Measurements from ENCODE around the gene PDZD2. TPM values are rescaled to one million over a fixed set of nuclear protein-coding genes. Genes with fewer than 3 reads are reported as not detected.

The PDZD2 gene
- total RNA-seq, 1 experiment from 2014 or later: 23.0 TPM

DNA sequence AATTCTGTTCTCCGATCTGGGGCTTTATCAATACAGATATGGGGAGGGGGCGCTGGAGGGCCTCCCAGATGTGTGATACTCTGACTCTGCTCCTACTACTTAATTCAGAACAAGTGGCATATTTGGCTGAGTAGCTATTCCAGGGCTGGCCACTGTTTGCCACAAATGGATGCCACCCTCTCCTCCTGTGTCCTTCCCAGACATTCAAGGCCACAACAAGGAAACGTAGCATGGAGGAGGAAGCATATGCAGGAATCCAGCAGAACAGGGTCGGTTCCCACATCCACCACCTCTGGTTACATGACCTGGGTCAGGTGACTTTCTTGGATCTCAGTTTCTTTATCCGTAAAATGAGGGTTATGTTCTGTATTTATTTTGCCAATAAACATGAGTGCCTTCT is 404.2 kb downstream of the PDZD2 start:
- no peaks in the 10 kb centered on the region for H3K27me3 Mint-ChIP-seq (ENCODE audit: insufficient read depth, unreplicated experiment)
- no peak for DNase-seq (ENCODE audit: unreplicated experiment)
- peaks cover 32% of the 10 kb centered on the region for H3K36me3 Mint-ChIP-seq (ENCODE audit: insufficient read depth, unreplicated experiment)
- TF ChIP-seq, protein P1, sequence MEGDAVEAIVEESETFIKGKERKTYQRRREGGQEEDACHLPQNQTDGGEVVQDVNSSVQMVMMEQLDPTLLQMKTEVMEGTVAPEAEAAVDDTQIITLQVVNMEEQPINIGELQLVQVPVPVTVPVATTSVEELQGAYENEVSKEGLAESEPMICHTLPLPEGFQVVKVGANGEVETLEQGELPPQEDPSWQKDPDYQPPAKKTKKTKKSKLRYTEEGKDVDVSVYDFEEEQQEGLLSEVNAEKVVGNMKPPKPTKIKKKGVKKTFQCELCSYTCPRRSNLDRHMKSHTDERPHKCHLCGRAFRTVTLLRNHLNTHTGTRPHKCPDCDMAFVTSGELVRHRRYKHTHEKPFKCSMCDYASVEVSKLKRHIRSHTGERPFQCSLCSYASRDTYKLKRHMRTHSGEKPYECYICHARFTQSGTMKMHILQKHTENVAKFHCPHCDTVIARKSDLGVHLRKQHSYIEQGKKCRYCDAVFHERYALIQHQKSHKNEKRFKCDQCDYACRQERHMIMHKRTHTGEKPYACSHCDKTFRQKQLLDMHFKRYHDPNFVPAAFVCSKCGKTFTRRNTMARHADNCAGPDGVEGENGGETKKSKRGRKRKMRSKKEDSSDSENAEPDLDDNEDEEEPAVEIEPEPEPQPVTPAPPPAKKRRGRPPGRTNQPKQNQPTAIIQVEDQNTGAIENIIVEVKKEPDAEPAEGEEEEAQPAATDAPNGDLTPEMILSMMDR (IDR thresholded peaks at IDR 0.05; ENCODE audit: unreplicated experiment): no peak
- BruUV-seq (replicated peaks): no TSS peak
- H3K4me3 Mint-ChIP-seq (ENCODE audit: unreplicated experiment): no peak overlapping the region
- ChIA-PET CTCF (interaction anchor here (0.6 kb wide), 1 partner anchor 226 kb away, joined by 3 read pairs; no protein-coding TSS in a partner anchor), POLR2A (no interaction called here)
- intact Hi-C loops (cut with micrococcal nuclease): no loop called here
- H3K9me3 Mint-ChIP-seq (ENCODE audit: unreplicated experiment): no peaks in the 10 kb centered on the region
- H3K4me1 Mint-ChIP-seq (ENCODE audit: insufficient read depth, unreplicated experiment): peaks cover 24% of the 10 kb centered on the region
- H3K27ac Mint-ChIP-seq (ENCODE audit: low read depth, unreplicated experiment): peak overlapping the region; percentile 32

DNA sequence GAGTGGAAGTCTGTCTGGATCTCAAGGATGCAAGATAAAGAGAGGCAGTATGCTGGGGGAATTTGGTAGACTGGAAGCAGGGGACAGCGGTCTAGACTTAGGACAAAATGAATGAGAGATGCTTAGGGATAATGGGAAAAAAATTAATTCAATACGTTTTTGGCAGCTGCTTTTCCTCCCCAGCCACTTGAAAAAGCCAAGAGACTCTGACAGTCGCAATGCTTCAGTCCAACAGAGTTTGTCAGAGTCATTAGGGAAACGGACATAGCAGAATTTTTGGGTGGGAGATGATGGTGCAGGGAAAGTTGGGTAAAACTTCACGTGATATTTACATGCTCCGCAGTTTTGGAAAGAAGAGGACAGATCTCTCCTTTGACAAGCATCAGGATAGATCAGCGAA is 405.5 kb downstream of the PDZD2 start:
- Mint-ChIP-seq H3K27me3 (ENCODE audit: insufficient read depth, unreplicated experiment) (no peaks in the 10 kb centered on the region), H3K9me3 (ENCODE audit: unreplicated experiment) (no peaks in the 10 kb centered on the region), H3K4me1 (ENCODE audit: insufficient read depth, unreplicated experiment) (peaks cover 24% of the 10 kb centered on the region), H3K27ac (ENCODE audit: low read depth, unreplicated experiment) (no peak overlapping the region), H3K36me3 (ENCODE audit: insufficient read depth, unreplicated experiment) (peaks cover 24% of the 10 kb centered on the region), H3K4me3 (ENCODE audit: unreplicated experiment) (no peak overlapping the region)
- no TSS peak for BruUV-seq (replicated peaks)
- CTCF ChIA-PET: interaction anchor here (0.8 to 1.4 kb wide), 2 partner anchors 9 to 48 kb away, joined by 4 to 5 read pairs; no protein-coding TSS in a partner anchor
- no peak for DNase-seq (ENCODE audit: unreplicated experiment)
- POLR2A ChIA-PET: interaction anchor here (1.2 to 2.3 kb wide), 7 partner anchors 9 to 106 kb away, joined by 3 to 14 read pairs (median 5); no protein-coding TSS in a partner anchor
- intact Hi-C loops (cut with micrococcal nuclease): no loop called here
- TF ChIP-seq, protein P1 (IDR thresholded peaks at IDR 0.05; ENCODE audit: unreplicated experiment): no peak

DNA sequence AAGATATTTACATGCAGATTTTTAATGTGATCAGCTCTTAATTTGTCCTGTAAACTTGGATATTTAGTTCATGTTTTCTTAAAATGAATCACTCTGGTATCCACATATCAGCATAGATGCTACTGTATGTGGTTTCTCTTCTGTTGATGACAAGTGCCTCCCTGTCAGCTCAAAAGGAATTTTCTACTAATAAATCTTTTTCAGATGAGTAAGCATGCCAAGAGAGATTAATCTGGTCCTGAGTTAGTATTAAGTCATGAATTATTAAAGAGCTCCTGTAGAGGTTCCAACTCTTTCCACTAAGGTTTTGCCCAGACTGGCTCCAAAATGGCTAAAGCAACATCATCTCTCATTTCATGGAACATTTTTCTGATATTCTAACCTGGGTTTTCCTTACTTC is 406.0 kb downstream of the PDZD2 start:
- BruUV-seq (replicated peaks): no TSS peak
- no peaks in the 10 kb centered on the region for H3K9me3 Mint-ChIP-seq (ENCODE audit: unreplicated experiment)
- H3K27ac Mint-ChIP-seq (ENCODE audit: low read depth, unreplicated experiment): peak overlapping the region; percentile 49
- H3K4me3 Mint-ChIP-seq (ENCODE audit: unreplicated experiment): no peak overlapping the region
- intact Hi-C loops (cut with micrococcal nuclease): no loop called here
- ChIA-PET POLR2A (interaction anchor here (0.7 to 2.3 kb wide), 9 partner anchors 10 to 109 kb away, joined by 3 to 14 read pairs (median 5); no protein-coding TSS in a partner anchor), CTCF (interaction anchor here (0.6 to 1.4 kb wide), 4 partner anchors 10 to 96 kb away, joined by 3 to 5 read pairs (median 4); no protein-coding TSS in a partner anchor)
- peak; percentile 27 for DNase-seq (ENCODE audit: unreplicated experiment)
- peaks cover 24% of the 10 kb centered on the region for H3K4me1 Mint-ChIP-seq (ENCODE audit: insufficient read depth, unreplicated experiment)
- TF ChIP-seq, protein P1 (IDR thresholded peaks at IDR 0.05; ENCODE audit: unreplicated experiment): no peak
- H3K27me3 Mint-ChIP-seq (ENCODE audit: insufficient read depth, unreplicated experiment): no peaks in the 10 kb centered on the region
- H3K36me3 Mint-ChIP-seq (ENCODE audit: insufficient read depth, unreplicated experiment): peaks cover 24% of the 10 kb centered on the region

DNA sequence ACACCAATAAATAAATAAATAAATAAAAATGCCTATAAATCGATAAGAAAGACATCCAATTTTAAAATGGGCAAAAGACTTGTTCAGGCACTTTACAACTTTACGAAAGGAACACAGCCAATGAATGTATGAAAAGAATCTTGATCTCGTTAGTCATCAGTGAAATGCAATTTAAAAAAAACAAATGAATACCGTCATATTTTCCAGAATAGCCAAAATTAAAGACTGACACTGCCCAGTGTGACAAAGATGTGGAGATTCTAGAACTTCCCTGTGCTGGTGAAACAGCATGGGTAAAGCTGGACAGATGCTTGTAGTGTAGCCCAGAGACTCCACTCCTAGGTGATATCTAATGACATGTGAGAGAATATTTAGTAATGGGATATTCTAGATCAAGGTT is 408.1 kb downstream of the PDZD2 start:
- no peaks in the 10 kb centered on the region for H3K9me3 Mint-ChIP-seq (ENCODE audit: unreplicated experiment)
- intact Hi-C loops (cut with micrococcal nuclease): no loop called here
- TF ChIP-seq, protein P1 (IDR thresholded peaks at IDR 0.05; ENCODE audit: unreplicated experiment): no peak
- peaks cover 28% of the 10 kb centered on the region for H3K36me3 Mint-ChIP-seq (ENCODE audit: insufficient read depth, unreplicated experiment)
- BruUV-seq (replicated peaks): no TSS peak
- no peaks in the 10 kb centered on the region for H3K27me3 Mint-ChIP-seq (ENCODE audit: insufficient read depth, unreplicated experiment)
- ChIA-PET CTCF (interaction anchor here (0.6 to 1.3 kb wide), 5 partner anchors 46 to 221 kb away, joined by 3 to 4 read pairs (median 3); no protein-coding TSS in a partner anchor), POLR2A (interaction anchor here (0.6 to 1.7 kb wide), 3 partner anchors 12 to 56 kb away, joined by 4 to 8 read pairs (median 4); no protein-coding TSS in a partner anchor)
- DNase-seq (ENCODE audit: unreplicated experiment): no peak
- H3K4me1 Mint-ChIP-seq (ENCODE audit: insufficient read depth, unreplicated experiment): peaks cover 24% of the 10 kb centered on the region
- no peak overlapping the region for H3K27ac Mint-ChIP-seq (ENCODE audit: low read depth, unreplicated experiment)
- H3K4me3 Mint-ChIP-seq (ENCODE audit: unreplicated experiment): no peak overlapping the region
